Measurements from ENCODE around the gene STX10. TPM values are rescaled to one million over a fixed set of nuclear protein-coding genes. Genes with fewer than 3 reads are reported as not detected.

The STX10 gene
- total and polyA plus RNA-seq, 9 donors: 33.6 to 54.5 (median 46.8) TPM

DNA sequence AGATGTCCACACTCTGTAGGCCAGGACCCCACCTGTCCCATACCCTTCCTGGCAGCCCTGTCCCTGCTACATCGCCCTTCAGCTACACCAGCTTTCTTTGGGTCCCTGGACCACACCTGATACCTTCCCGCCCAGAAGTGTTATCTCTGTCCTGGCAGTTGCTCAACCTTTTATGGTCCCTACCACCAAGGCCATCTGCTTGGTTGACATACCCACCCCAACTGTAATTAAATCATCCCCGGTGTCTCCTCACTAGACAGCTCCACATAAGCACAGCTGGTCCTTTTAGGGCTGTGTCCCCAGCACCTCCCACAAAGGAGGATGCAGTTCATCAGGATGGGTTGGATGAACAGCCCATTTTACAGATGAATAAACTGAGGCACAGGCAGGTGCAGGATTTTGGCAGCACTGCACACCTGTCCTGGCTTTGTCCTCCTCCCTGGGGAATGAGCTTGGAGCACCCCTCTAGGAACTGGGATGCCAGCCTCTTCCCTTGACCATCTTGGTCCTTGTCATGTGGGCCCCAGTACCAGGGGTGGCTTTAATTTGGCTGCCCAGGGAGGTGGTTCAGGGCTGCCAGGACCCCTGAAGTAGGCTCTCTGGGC is 19.2 kb downstream of the STX10 start:
- 91% methylated on average over 2 of the region's 3 CpGs for WGBS (ENCODE audit: insufficient coverage)
- H3K4me1 ChIP-seq (ENCODE audit: control insufficient read depth, insufficient read depth, low read length): no peaks in the 10 kb centered on the region
- DNase-seq: no peak

DNA sequence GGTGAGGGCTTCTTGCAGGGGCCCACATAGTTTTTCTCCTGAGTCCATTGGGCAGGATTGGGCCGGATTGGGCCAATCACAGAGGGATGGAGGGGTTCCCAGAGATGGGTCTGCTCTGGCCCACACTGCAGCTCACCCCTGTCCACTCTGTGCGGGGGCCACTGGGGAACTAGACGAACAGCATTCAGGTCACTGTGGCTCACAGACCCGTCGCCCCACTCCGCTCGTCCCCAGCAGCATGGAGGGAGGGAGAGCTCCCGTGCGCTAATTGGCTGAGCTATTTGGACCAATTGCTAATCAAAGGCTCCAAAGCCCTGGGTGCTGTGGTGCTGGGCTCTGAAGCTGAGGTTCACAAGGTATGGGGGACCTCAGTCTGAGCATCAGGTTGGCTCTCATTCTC is 20.8 kb downstream of the STX10 start:
- H3K27me3 ChIP-seq (ENCODE audit: control insufficient read depth, insufficient read depth, low read length): no peaks in the 10 kb centered on the region
- no peak overlapping the region for H3K4me3 ChIP-seq (ENCODE audit: low read length)
- DNase-seq: no peak
- H3K36me3 ChIP-seq (ENCODE audit: control insufficient read depth, insufficient read depth, low read length): peaks cover 5% of the 10 kb centered on the region
- WGBS (ENCODE audit: insufficient coverage): 76% methylated on average over 7 of the region's 9 CpGs
- no peak overlapping the region for H3K27ac ChIP-seq (ENCODE audit: low read length)
- no peaks in the 10 kb centered on the region for H3K9me3 ChIP-seq (replicated peaks; ENCODE audit: control insufficient read depth, low read depth, low read length)
- H3K4me1 ChIP-seq (ENCODE audit: control insufficient read depth, insufficient read depth, low read length): no peaks in the 10 kb centered on the region

More for the DNA sequence above, 19.2 kb downstream of the STX10 start:
- H3K36me3 ChIP-seq (ENCODE audit: control insufficient read depth, insufficient read depth, low read length): peaks cover 11% of the 10 kb centered on the region
- no peaks in the 10 kb centered on the region for H3K9me3 ChIP-seq (replicated peaks; ENCODE audit: control insufficient read depth, low read depth, low read length)
- no peak overlapping the region for H3K27ac ChIP-seq (ENCODE audit: low read length)
- no peak overlapping the region for H3K4me3 ChIP-seq (ENCODE audit: low read length)
- no peaks in the 10 kb centered on the region for H3K27me3 ChIP-seq (ENCODE audit: control insufficient read depth, insufficient read depth, low read length)

DNA sequence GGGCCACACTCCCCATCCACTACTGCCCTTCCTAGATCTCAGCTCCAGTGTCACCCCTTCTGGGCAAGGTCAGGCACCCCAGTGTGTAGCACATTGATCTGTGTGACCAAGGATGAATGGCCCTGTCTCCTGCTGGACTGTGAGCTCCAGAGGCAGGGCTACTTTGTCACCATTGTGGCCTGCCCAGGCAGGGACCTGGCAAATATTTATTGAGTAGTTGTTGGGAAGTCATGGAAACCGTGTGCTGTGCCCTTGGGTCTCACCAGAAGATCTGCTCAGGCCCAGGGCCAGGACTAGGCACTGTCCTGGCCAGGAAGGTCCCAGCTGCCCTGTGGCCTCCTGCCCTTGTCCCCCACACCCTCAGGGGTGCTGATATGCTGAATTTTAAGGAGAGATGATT is 21.6 kb downstream of the STX10 start:
- Histone ChIP-seq H3K4me3 (ENCODE audit: low read length) (no peak overlapping the region), H3K36me3 (ENCODE audit: control insufficient read depth, insufficient read depth, low read length) (peaks cover 6% of the 10 kb centered on the region), H3K4me1 (ENCODE audit: control insufficient read depth, insufficient read depth, low read length) (no peaks in the 10 kb centered on the region), H3K9me3 (replicated peaks; ENCODE audit: control insufficient read depth, low read depth, low read length) (no peaks in the 10 kb centered on the region), H3K27me3 (ENCODE audit: control insufficient read depth, insufficient read depth, low read length) (no peaks in the 10 kb centered on the region), H3K27ac (ENCODE audit: low read length) (no peak overlapping the region)
- DNase-seq: no peak
- 60% methylated on average over 1 of the region's 1 CpG for WGBS (ENCODE audit: insufficient coverage)

DNA sequence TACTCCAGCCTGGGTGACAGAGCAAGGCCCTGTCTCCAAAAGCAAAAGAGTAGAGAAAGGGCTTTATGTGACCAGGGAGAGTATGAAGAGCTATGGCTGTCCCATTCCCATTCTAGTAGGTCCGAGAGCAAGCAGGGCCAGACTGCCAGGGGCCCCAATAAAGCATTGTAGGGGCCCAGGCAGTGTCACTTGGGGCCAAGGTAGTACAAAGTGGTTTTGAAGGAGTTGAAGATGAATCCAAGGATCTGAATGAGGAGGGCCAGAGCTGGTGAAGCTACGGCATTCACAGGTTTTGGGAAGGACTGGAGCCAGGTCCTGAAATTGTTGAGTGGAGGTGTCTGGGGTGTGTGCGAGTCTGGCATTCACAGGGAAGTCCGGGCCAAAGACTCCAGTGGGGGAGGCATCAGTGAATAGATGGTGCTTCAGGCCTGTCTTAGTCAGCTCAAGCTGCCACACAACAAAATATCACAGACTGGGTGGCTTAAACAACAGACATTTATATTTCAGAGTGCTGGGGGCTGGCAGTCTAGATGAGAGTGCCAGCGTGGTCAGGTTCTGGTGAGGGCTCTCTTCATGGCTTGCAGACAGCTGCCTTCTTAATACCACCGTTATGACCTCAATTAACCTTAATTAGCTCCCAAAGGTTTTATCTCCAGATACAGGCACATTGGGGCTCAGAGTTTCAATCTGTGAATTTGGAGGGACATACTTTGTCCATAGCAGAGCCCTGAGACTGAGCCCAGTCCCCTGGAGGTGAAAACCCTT is 22.2 kb downstream of the STX10 start:
- Histone ChIP-seq H3K36me3 (ENCODE audit: control insufficient read depth, insufficient read depth, low read length) (peaks cover 6% of the 10 kb centered on the region), H3K9me3 (replicated peaks; ENCODE audit: control insufficient read depth, low read depth, low read length) (no peaks in the 10 kb centered on the region), H3K27me3 (ENCODE audit: control insufficient read depth, insufficient read depth, low read length) (no peaks in the 10 kb centered on the region), H3K4me3 (ENCODE audit: low read length) (no peak overlapping the region), H3K27ac (ENCODE audit: low read length) (no peak overlapping the region), H3K4me1 (ENCODE audit: control insufficient read depth, insufficient read depth, low read length) (no peaks in the 10 kb centered on the region)
- no peak for DNase-seq
- 80% methylated on average over 3 of the region's 6 CpGs for WGBS (ENCODE audit: insufficient coverage)

DNA sequence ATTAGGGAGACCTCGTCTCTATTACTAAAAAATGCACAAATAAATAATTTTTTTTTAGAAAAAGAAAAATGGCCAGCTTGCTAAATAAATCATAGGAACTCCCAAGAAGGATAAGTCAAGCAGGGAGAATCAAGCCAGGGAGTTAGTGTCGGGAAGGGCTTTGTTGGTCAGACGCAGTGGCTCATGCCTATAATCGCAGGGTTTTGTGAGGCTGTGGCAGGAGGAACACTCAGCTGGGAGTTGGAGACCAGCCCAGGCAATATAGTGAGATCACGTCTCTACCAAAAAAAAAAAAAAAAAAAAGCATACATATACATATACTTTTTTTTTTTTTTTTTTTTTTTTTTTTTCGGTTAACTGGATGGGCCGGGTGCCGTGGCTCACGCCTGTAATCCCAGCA is 23.1 kb downstream of the STX10 start:
- no peak overlapping the region for H3K27ac ChIP-seq (ENCODE audit: low read length)
- H3K36me3 ChIP-seq (ENCODE audit: control insufficient read depth, insufficient read depth, low read length): peaks cover 6% of the 10 kb centered on the region
- H3K9me3 ChIP-seq (replicated peaks; ENCODE audit: control insufficient read depth, low read depth, low read length): no peaks in the 10 kb centered on the region
- 67% methylated on average over 1 of the region's 9 CpGs for WGBS (ENCODE audit: insufficient coverage)
- H3K4me3 ChIP-seq (ENCODE audit: low read length): no peak overlapping the region
- no peaks in the 10 kb centered on the region for H3K27me3 ChIP-seq (ENCODE audit: control insufficient read depth, insufficient read depth, low read length)
- no peaks in the 10 kb centered on the region for H3K4me1 ChIP-seq (ENCODE audit: control insufficient read depth, insufficient read depth, low read length)
- no peak for DNase-seq

DNA sequence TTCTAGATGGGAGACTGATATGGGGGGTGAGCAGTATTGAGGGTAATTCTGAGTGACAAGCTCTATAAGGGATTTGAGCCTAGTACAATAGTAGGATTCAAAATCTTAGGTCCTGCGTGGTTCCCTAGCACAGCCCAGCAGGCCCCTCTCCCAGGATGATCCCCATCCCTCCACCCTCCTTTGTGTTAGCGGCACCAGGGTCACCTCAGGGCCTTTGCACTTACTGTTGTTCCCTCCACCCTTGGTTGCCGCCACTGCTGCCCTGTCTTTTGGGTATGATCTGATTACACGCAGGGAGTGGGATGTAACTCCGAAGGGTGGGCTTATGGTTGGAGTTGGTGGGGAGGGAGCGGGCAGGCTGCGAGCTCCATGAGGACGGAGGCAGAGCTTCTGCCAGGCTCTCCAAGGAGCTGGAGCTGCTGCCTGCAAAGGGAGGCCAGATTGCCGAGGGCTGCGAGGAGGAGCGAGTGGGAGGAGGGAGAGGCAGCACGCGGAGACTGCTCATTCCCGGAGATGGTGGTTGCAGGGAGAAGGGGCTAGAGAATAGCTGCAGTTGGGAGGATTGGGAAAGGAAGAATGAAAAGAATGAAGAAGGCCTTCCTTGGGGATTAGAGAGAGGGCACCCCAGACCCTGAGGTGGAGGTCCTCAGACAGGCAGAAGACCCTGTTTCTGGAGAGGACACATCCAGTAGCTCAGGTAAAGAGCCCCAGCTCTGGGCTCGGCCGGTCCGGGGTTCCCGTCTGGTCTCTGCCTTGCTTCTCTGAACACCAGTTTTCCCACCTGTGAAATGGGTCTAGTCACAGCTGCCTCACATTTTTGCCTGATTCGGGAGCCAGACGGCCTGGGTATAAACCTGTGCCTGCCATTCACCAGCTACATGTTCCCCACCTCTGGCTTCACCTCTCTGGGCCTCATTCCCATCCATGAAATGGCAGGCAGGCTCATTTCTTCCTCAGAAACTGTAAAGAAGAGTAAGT is 26.9 kb downstream of the STX10 start:
- no peak for DNase-seq
- H3K27me3 ChIP-seq (ENCODE audit: control insufficient read depth, insufficient read depth, low read length): no peaks in the 10 kb centered on the region
- whole genome bisulfite sequencing (ENCODE audit: insufficient coverage): 84% methylated on average over 17 of the region's 20 CpGs
- H3K27ac ChIP-seq (ENCODE audit: low read length): no peak overlapping the region
- H3K4me3 ChIP-seq (ENCODE audit: low read length): no peak overlapping the region
- peaks cover 6% of the 10 kb centered on the region for H3K36me3 ChIP-seq (ENCODE audit: control insufficient read depth, insufficient read depth, low read length)
- H3K9me3 ChIP-seq (replicated peaks; ENCODE audit: control insufficient read depth, low read depth, low read length): no peaks in the 10 kb centered on the region
- H3K4me1 ChIP-seq (ENCODE audit: control insufficient read depth, insufficient read depth, low read length): peaks cover 16% of the 10 kb centered on the region

DNA sequence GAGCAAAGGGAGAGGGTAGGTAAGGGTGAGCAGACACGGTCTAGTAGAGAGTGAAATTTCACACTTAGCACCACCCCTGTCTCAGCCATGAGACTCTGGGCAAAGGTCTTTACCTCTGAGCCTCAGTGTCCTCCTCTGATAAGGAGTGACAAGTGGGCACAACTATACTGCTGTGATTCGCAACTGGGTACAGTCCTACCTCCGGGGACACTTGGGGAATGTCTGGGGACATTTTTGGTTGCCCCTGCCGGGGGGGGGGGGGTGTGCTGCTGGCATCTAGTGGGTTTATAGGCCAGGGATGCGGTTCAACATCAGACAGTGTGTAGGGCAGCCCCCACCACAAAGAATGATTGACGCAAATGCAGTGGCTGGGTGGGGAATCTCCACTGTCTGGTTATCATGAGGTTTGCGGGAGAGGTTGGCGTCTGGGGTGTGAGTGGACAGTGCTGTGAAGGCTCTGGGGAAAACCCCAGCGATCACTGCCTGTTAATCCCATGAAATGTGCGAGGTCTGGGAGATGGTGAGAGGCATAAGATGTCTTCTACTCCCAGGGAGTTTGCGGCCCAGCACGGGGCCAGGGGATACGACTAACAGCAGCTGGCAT is 27.8 kb downstream of the STX10 start:
- no peaks in the 10 kb centered on the region for H3K27me3 ChIP-seq (ENCODE audit: control insufficient read depth, insufficient read depth, low read length)
- H3K4me3 ChIP-seq (ENCODE audit: low read length): no peak overlapping the region
- H3K4me1 ChIP-seq (ENCODE audit: control insufficient read depth, insufficient read depth, low read length): peaks cover 16% of the 10 kb centered on the region
- H3K9me3 ChIP-seq (replicated peaks; ENCODE audit: control insufficient read depth, low read depth, low read length): no peaks in the 10 kb centered on the region
- 91% methylated on average over 10 of the region's 13 CpGs for WGBS (ENCODE audit: insufficient coverage)
- no peak for DNase-seq
- H3K36me3 ChIP-seq (ENCODE audit: control insufficient read depth, insufficient read depth, low read length): peaks cover 6% of the 10 kb centered on the region
- no peak overlapping the region for H3K27ac ChIP-seq (ENCODE audit: low read length)

DNA sequence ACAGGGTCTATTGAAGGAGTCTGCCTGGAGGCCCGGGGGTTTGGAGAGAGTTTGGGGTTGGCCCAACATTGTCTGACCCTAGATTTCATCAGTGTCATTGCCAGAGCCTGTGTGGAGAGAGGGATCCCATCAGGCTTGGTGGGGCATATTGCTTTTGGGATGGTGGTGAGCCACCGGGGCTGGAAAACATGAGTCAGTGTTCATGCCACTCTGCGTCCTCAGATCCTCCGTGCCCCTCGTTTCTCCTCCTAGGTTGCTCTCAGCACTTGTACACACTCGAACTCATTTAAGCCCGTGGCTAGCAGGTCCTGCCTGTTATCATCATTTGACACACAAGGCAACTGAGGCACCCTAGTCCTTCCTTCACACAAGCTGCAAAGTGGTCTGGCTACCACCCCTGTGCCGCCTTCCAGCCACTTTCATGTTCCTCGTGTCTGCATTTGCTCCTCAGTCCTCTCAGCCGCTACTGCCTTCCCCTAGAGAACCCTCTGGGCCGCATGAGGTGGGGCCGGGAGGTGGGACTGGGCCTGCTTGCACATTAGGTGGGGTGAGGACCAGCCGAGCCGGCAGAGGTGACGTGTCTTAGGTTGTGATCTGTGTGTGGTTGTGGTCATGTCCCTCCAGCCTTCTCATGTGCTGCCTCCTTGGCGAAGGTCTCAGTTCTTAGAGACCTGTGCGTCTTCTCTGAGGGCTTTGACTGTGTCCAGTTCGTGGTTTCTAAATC is 28.5 kb downstream of the STX10 start:
- H3K4me3 ChIP-seq (ENCODE audit: low read length): no peak overlapping the region
- no peaks in the 10 kb centered on the region for H3K9me3 ChIP-seq (replicated peaks; ENCODE audit: control insufficient read depth, low read depth, low read length)
- H3K4me1 ChIP-seq (ENCODE audit: control insufficient read depth, insufficient read depth, low read length): peaks cover 21% of the 10 kb centered on the region
- no peaks in the 10 kb centered on the region for H3K27me3 ChIP-seq (ENCODE audit: control insufficient read depth, insufficient read depth, low read length)
- peaks cover 6% of the 10 kb centered on the region for H3K36me3 ChIP-seq (ENCODE audit: control insufficient read depth, insufficient read depth, low read length)
- DNase-seq: no peak
- H3K27ac ChIP-seq (ENCODE audit: low read length): no peak overlapping the region
- 83% methylated on average over 11 of the region's 18 CpGs for WGBS (ENCODE audit: insufficient coverage)

DNA sequence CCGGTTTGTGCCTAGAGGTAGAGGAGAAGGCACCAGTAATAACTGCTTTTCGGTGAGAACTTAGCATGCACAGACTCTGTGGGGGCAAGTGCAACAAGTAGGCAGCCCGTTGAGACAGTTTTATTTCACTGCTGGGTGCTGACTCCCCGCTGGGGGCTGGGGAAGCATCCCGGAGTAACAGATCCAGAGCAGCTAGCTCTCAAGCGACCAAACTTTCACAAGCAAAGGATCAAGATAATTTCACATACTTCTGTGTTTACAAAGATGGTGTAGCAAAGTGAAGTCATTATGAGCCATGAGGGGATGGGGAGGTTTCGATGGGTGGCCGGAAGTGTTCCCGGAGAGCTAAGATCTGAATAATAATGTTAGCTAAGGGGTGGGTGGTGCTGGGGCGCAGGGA is 29.4 kb downstream of the STX10 start:
- no peaks in the 10 kb centered on the region for H3K27me3 ChIP-seq (ENCODE audit: control insufficient read depth, insufficient read depth, low read length)
- no peak overlapping the region for H3K4me3 ChIP-seq (ENCODE audit: low read length)
- DNase-seq: no peak
- WGBS (ENCODE audit: insufficient coverage): 94% methylated on average over 6 of the region's 10 CpGs
- no peak overlapping the region for H3K27ac ChIP-seq (ENCODE audit: low read length)
- peaks cover 25% of the 10 kb centered on the region for H3K4me1 ChIP-seq (ENCODE audit: control insufficient read depth, insufficient read depth, low read length)
- H3K9me3 ChIP-seq (replicated peaks; ENCODE audit: control insufficient read depth, low read depth, low read length): no peaks in the 10 kb centered on the region
- H3K36me3 ChIP-seq (ENCODE audit: control insufficient read depth, insufficient read depth, low read length): peaks cover 6% of the 10 kb centered on the region

All from muscle of leg (tissue), 11 donors.